ENCODE results near the gene GNAS-AS1. TPM values are rescaled to one million over a fixed set of nuclear protein-coding genes. Genes with fewer than 3 reads are reported as not detected.
"Not testable (repeated sequence)": the region's sequence is repeated elsewhere in the genome, so short reads cannot be mapped to it uniquely, and the experiment has no call there.

Gene GNAS-AS1
- total RNA-seq, 6 experiments from 2014 or later = 0.23 to 0.37 (median 0.27) TPM; not detected in 3

GRCh38 chr20:58822149-58822548 lies 28.6 kb downstream of the GNAS-AS1 start:
- no peaks in the 10 kb centered on the region for H3K4me1 ChIP-seq
- H3K36me3 ChIP-seq = no peaks in the 10 kb centered on the region
- DNase-seq (no peak), ATAC-seq (no peak)
- no peaks in the 10 kb centered on the region for H3K27me3 ChIP-seq
- 79% methylated on average over 7 of the region's 8 CpGs for WGBS (ENCODE audit: insufficient coverage, low coverage, low lambda C conversion rate, missing lambda C conversion rate)
- H3K27ac ChIP-seq = no peak overlapping the region
- intact Hi-C loops (cut with DNase I) = no loop called here
- no peaks in the 10 kb centered on the region for H3K9me3 ChIP-seq
- TF ChIP-seq CTCF (IDR thresholded peaks at IDR 0.05) = no peak
- no peak for TF ChIP-seq POLR2A (IDR thresholded peaks at IDR 0.05)
- H3K4me3 ChIP-seq = no peak overlapping the region

GRCh38 chr20:58820515-58820914 lies 30.2 kb downstream of the GNAS-AS1 start:
- WGBS (ENCODE audit: insufficient coverage, low coverage, low lambda C conversion rate, missing lambda C conversion rate) = 89% methylated on average over 5 of the region's 6 CpGs
- DNase-seq; H3K27ac ChIP-seq; H3K4me3 ChIP-seq; H3K9me3 ChIP-seq; H3K4me1 ChIP-seq; ATAC-seq; intact Hi-C loops (cut with DNase I); H3K36me3 ChIP-seq; H3K27me3 ChIP-seq: not testable (repeated sequence)

GRCh38 chr20:58819921-58820320 lies 30.8 kb downstream of the GNAS-AS1 start:
- no peaks in the 10 kb centered on the region for H3K4me1 ChIP-seq
- H3K36me3 ChIP-seq = no peaks in the 10 kb centered on the region
- H3K27ac ChIP-seq = no peak overlapping the region
- no peak overlapping the region for H3K4me3 ChIP-seq
- intact Hi-C loops (cut with DNase I) = no loop called here
- WGBS (ENCODE audit: insufficient coverage, low coverage, low lambda C conversion rate, missing lambda C conversion rate) = 80% methylated on average over 2 of the region's 13 CpGs
- no peaks in the 10 kb centered on the region for H3K9me3 ChIP-seq
- no peak for TF ChIP-seq POLR2A (IDR thresholded peaks at IDR 0.05)
- no peak for TF ChIP-seq CTCF (IDR thresholded peaks at IDR 0.05)
- H3K27me3 ChIP-seq = no peaks in the 10 kb centered on the region
- DNase-seq (no peak), ATAC-seq (no peak)

GRCh38 chr20:58818586-58819285 lies 32.0 kb downstream of the GNAS-AS1 start:
- DNase-seq (no peak), ATAC-seq (no peak)
- WGBS (ENCODE audit: insufficient coverage, low coverage, low lambda C conversion rate, missing lambda C conversion rate) = 66% methylated on average over 8 of the region's 8 CpGs
- no peak overlapping the region for H3K4me3 ChIP-seq
- H3K36me3 ChIP-seq = no peaks in the 10 kb centered on the region
- intact Hi-C loops (cut with DNase I) = no loop called here
- H3K4me1 ChIP-seq = no peaks in the 10 kb centered on the region
- H3K27me3 ChIP-seq = no peaks in the 10 kb centered on the region
- no peak overlapping the region for H3K27ac ChIP-seq
- TF ChIP-seq POLR2A (IDR thresholded peaks at IDR 0.05) = no peak
- no peak for TF ChIP-seq CTCF (IDR thresholded peaks at IDR 0.05)
- H3K9me3 ChIP-seq = no peaks in the 10 kb centered on the region

GRCh38 chr20:58817748-58818147 lies 33.0 kb downstream of the GNAS-AS1 start:
- H3K9me3 ChIP-seq = no peaks in the 10 kb centered on the region
- no peaks in the 10 kb centered on the region for H3K36me3 ChIP-seq
- no peak for DNase-seq
- ATAC-seq = no peak
- H3K27ac ChIP-seq = no peak overlapping the region
- no peaks in the 10 kb centered on the region for H3K4me1 ChIP-seq
- H3K27me3 ChIP-seq = no peaks in the 10 kb centered on the region
- 100% methylated on average over 1 of the region's 10 CpGs for WGBS (ENCODE audit: insufficient coverage, low coverage, low lambda C conversion rate, missing lambda C conversion rate)
- TF ChIP-seq POLR2A (IDR thresholded peaks at IDR 0.05) = no peak
- no peak for TF ChIP-seq CTCF (IDR thresholded peaks at IDR 0.05)
- intact Hi-C loops (cut with DNase I) = no loop called here
- H3K4me3 ChIP-seq = no peak overlapping the region
